AG09309 (cell line): Measurements from ENCODE around the gene ARHGAP27.

Experiments
- DNase-seq: peaks from one replicate; pipeline ENCODE4 v3.0.0-alpha.2; 2010; ENCODE audit warnings: low read depth
- H3K4me3 ChIP-seq: 2 replicates; pipeline ENCODE4 v1.5.1; 2011; ENCODE audit warnings: mild to moderate bottlenecking, low read depth, low read length, moderate library complexity; ENCODE audit not compliant: control insufficient read depth
- CTCF ChIP-seq: IDR thresholded peaks from 2 replicates; pipeline ENCODE4 v1.5.1; 2011; ENCODE audit warnings: mild to moderate bottlenecking, low read depth, low read length, inconsistent platforms; ENCODE audit not compliant: insufficient read depth, control insufficient read depth; ENCODE audit errors: missing control alignments

The ARHGAP27 gene

GRCh38 chr17:45384789-45385262 is 47.8 kb downstream of the ARHGAP27 start:
- no peak overlapping the region for H3K4me3 ChIP-seq
- DNase-seq = no peak
- no peak for TF ChIP-seq CTCF

GRCh38 chr17:45384047-45384788 is 48.5 kb downstream of the ARHGAP27 start:
- TF ChIP-seq CTCF = no peak
- H3K4me3 ChIP-seq = no peak overlapping the region
- no peak for DNase-seq

- no peak for DNase-seq
- no peak for TF ChIP-seq CTCF
- H3K4me3 ChIP-seq = no peak overlapping the region
Measured at GRCh38 chr17:45383003-45383402, 49.7 kb downstream of the ARHGAP27 start.

GRCh38 chr17:45382226-45382625 is 50.4 kb downstream of the ARHGAP27 start:
- TF ChIP-seq CTCF = no peak
- DNase-seq = no peak
- H3K4me3 ChIP-seq = no peak overlapping the region

- DNase-seq = no peak
- H3K4me3 ChIP-seq = no peak overlapping the region
- TF ChIP-seq CTCF = no peak
Measured at GRCh38 chr17:45380991-45381390, 51.7 kb downstream of the ARHGAP27 start.

DNA sequence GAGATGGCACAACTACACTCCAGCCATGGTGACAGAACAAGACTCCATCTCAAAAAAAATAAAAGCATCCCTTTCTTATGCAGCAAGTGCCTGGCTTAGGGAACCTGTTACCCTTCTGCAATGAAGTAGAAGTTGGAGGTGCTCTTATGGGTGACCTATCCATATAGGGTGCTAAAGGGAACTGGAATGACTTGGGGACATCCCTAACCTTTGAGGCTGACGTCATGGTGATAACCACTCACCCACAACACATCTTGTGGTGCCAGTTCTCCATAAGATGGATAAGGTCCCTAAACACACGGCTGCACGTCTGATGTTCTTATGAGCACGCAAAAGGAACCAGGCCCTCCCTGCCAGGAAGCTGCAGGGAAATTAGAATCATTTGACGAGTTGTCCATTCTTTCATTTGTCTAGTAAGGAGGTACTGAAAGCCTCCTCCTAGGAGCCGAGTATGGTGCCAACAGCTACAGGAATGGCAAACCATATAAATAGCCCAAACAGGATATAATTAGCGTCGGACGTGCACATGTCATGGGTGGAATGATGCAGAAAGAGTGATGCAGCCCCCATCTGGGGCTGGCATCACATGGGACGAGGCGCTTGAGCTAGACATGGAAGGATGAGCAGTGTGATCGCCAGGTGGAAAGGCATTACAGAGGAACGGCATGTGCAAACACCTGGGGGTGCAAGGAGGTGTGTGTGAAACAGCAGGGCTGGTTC is 52.5 kb downstream of the ARHGAP27 start:
- no peak overlapping the region for H3K4me3 ChIP-seq

More for the DNA sequence above, 52.5 kb downstream of the ARHGAP27 start:
- no peak for TF ChIP-seq CTCF
- DNase-seq = no peak
